IPS-18a (cell line): Measurements from ENCODE around the gene BCKDHB.

ENCODE experiments used
- H3K27ac ChIP-seq: one replicate; pipeline ENCODE4 v1.5.1; 2013; ENCODE audit warnings: low read length
- H3K27me3 ChIP-seq: one replicate; pipeline ENCODE4 v1.6.1; 2013; ENCODE audit warnings: mild to moderate bottlenecking, low read length; ENCODE audit not compliant: control insufficient read depth, insufficient read depth
- H3K36me3 ChIP-seq: one replicate; pipeline ENCODE4 v1.6.1; 2013; ENCODE audit warnings: low read depth, low read length; ENCODE audit not compliant: control insufficient read depth
- H3K4me1 ChIP-seq: one replicate; pipeline ENCODE4 v1.6.1; 2013; ENCODE audit warnings: low read depth, low read length; ENCODE audit not compliant: control insufficient read depth
- H3K4me3 ChIP-seq: one replicate; pipeline ENCODE4 v1.5.1; 2013; ENCODE audit warnings: low read length
- H3K9ac ChIP-seq: one replicate; pipeline ENCODE4 v1.6.1; 2013; ENCODE audit warnings: mild to moderate bottlenecking, low read length, moderate library complexity
- H3K9me3 ChIP-seq: one replicate; pipeline ENCODE4 v1.6.1; 2013; ENCODE audit warnings: low read depth, low read length; ENCODE audit not compliant: control insufficient read depth

The BCKDHB gene

GRCh38 chr6:80357674-80358073 is 251.2 kb downstream of the BCKDHB start:
- Histone ChIP-seq H3K27ac (no peak overlapping the region), H3K9ac (no peak overlapping the region), H3K4me1 (no peaks in the 10 kb centered on the region), H3K4me3 (no peak overlapping the region), H3K9me3 (no peaks in the 10 kb centered on the region), H3K27me3 (no peaks in the 10 kb centered on the region), H3K36me3 (no peaks in the 10 kb centered on the region)

GRCh38 chr6:80363501-80364122 is 257.1 kb downstream of the BCKDHB start:
- Histone ChIP-seq H3K27me3 (no peaks in the 10 kb centered on the region), H3K4me3 (no peak overlapping the region)

GRCh38 chr6:80364149-80364548 is 257.7 kb downstream of the BCKDHB start:
- Histone ChIP-seq H3K4me1 (no peaks in the 10 kb centered on the region), H3K27me3 (no peaks in the 10 kb centered on the region), H3K9me3 (no peaks in the 10 kb centered on the region), H3K36me3 (no peaks in the 10 kb centered on the region), H3K4me3 (no peak overlapping the region), H3K9ac (no peak overlapping the region), H3K27ac (no peak overlapping the region)

More at GRCh38 chr6:80363501-80364122, 257.1 kb downstream of the BCKDHB start:
- Histone ChIP-seq H3K9me3 (no peaks in the 10 kb centered on the region), H3K36me3 (no peaks in the 10 kb centered on the region), H3K9ac (no peak overlapping the region), H3K4me1 (no peaks in the 10 kb centered on the region), H3K27ac (no peak overlapping the region)

- H3K4me1 ChIP-seq: no peaks in the 10 kb centered on the region
- H3K27me3 ChIP-seq: no peaks in the 10 kb centered on the region
- H3K27ac ChIP-seq: no peak overlapping the region
- no peak overlapping the region for H3K4me3 ChIP-seq
- no peak overlapping the region for H3K9ac ChIP-seq
- H3K9me3 ChIP-seq: no peaks in the 10 kb centered on the region
- no peaks in the 10 kb centered on the region for H3K36me3 ChIP-seq
Observed at GRCh38 chr6:80366051-80366450, 259.6 kb downstream of the BCKDHB start.

GRCh38 chr6:80366714-80367113 is 260.2 kb downstream of the BCKDHB start:
- H3K9me3 ChIP-seq: no peaks in the 10 kb centered on the region
- no peaks in the 10 kb centered on the region for H3K4me1 ChIP-seq
- no peak overlapping the region for H3K27ac ChIP-seq
- H3K36me3 ChIP-seq: no peaks in the 10 kb centered on the region
- no peak overlapping the region for H3K4me3 ChIP-seq
- no peaks in the 10 kb centered on the region for H3K27me3 ChIP-seq
- no peak overlapping the region for H3K9ac ChIP-seq

GRCh38 chr6:80376411-80376810 is 269.9 kb downstream of the BCKDHB start:
- no peak overlapping the region for H3K4me3 ChIP-seq
- H3K9me3 ChIP-seq: no peaks in the 10 kb centered on the region
- H3K4me1 ChIP-seq: no peaks in the 10 kb centered on the region
- H3K27ac ChIP-seq: no peak overlapping the region
- no peaks in the 10 kb centered on the region for H3K36me3 ChIP-seq
- H3K9ac ChIP-seq: no peak overlapping the region
- H3K27me3 ChIP-seq: no peaks in the 10 kb centered on the region

GRCh38 chr6:80380566-80380965 is 274.1 kb downstream of the BCKDHB start:
- Histone ChIP-seq H3K4me1 (no peaks in the 10 kb centered on the region), H3K27me3 (no peaks in the 10 kb centered on the region), H3K36me3 (no peaks in the 10 kb centered on the region), H3K9me3 (no peaks in the 10 kb centered on the region), H3K9ac (no peak overlapping the region), H3K27ac (no peak overlapping the region), H3K4me3 (no peak overlapping the region)

GRCh38 chr6:80382811-80383210 is 276.3 kb downstream of the BCKDHB start:
- Histone ChIP-seq H3K27me3 (no peaks in the 10 kb centered on the region), H3K27ac (no peak overlapping the region), H3K4me1 (no peaks in the 10 kb centered on the region), H3K9me3 (no peaks in the 10 kb centered on the region), H3K4me3 (no peak overlapping the region), H3K36me3 (no peaks in the 10 kb centered on the region), H3K9ac (no peak overlapping the region)

GRCh38 chr6:80388507-80388906 is 282.0 kb downstream of the BCKDHB start:
- no peak overlapping the region for H3K27ac ChIP-seq
- no peak overlapping the region for H3K9ac ChIP-seq
- H3K9me3 ChIP-seq: no peaks in the 10 kb centered on the region
- H3K4me1 ChIP-seq: no peaks in the 10 kb centered on the region
- no peak overlapping the region for H3K4me3 ChIP-seq
- H3K36me3 ChIP-seq: no peaks in the 10 kb centered on the region
- no peaks in the 10 kb centered on the region for H3K27me3 ChIP-seq
